Breast epithelium (tissue), 4 donors: ENCODE results near the gene BEND3. TPM values are rescaled to one million over a fixed set of nuclear protein-coding genes. Genes with fewer than 3 reads are reported as not detected.
"Not testable (repeated sequence)": the region's sequence is repeated elsewhere in the genome, so short reads cannot be mapped to it uniquely, and the experiment has no call there.

ENCODE experiments used
- DNase-seq, 2 donors: peaks; one replicate each; pipeline ENCODE4 v3.0.0-alpha.2; 2019; ENCODE audit warnings: low spot score in 2 of 2
- H3K27ac ChIP-seq, 2 donors: fragments of 200-600 bp; sonication (generic) in 1 of 2; one replicate each; pipeline ENCODE4 v1.5.1; 2016 to 2019; ENCODE audit warnings: mild to moderate bottlenecking in 1 of 2
- H3K27me3 ChIP-seq, 2 donors: fragments of 200-600 bp; sonication (generic) in 1 of 2; one replicate each; pipeline versions ENCODE4 v1.5.1 to v1.6.0; 2017 to 2019; ENCODE audit warnings: control low read depth in 1 of 2, mild to moderate bottlenecking in 1 of 2
- H3K36me3 ChIP-seq: fragments of 200-600 bp; one replicate; pipeline ENCODE4 v1.5.1; 2019
- H3K4me1 ChIP-seq, 2 donors: fragments of 200-600 bp; sonication (generic); one replicate each; pipeline ENCODE4 v1.5.1; 2016 to 2019; ENCODE audit warnings: control low read depth in 1 of 2
- H3K4me3 ChIP-seq, 3 donors: fragments of 200-600 bp; sonication (generic); 1 replicate in 2 of 3; 2 replicates in 1 of 3; pipeline ENCODE4 v1.5.1; 2016 to 2019; ENCODE audit warnings: mild to moderate bottlenecking in 3 of 3, moderate library complexity in 2 of 3
- H3K9me3 ChIP-seq, 2 donors: fragments of 200-600 bp; sonication (generic) in 1 of 2; one replicate each; pipeline ENCODE4 v1.5.1; 2016 to 2019; ENCODE audit warnings: control low read depth in 1 of 2
- CTCF ChIP-seq, 3 donors: fragments of 450-650 bp; IDR thresholded peaks; one replicate each; pipeline ENCODE4 v1.5.1; 2016 to 2017; ENCODE audit warnings: antibody characterized with exemption in 3 of 3, mild to moderate bottlenecking in 3 of 3, moderate library complexity in 3 of 3
- POLR2A ChIP-seq: fragments of 450-650 bp; IDR thresholded peaks from one replicate; pipeline ENCODE4 v1.6.1; 2016; ENCODE audit warnings: antibody characterized with exemption, mild to moderate bottlenecking, moderate library complexity
- POLR2AphosphoS5 ChIP-seq, 3 donors: sonication (generic); formaldehyde crosslinking; IDR thresholded peaks; one replicate each; pipeline ENCODE4 v1.6.1; 2017; ENCODE audit warnings: antibody characterized with exemption in 3 of 3
- intact Hi-C: fragments of 100-400 bp; cut with DNase I; formaldehyde crosslinking; loops from one replicate; pipeline ENCODE4 v1.15.1; 2023; ENCODE audit warnings: low total_unique reads
- total RNA-seq, 3 donors: library from RNA; depleted of rRNA; stranded (reverse); fragments of >200 nt; gene quantifications; one replicate each; pipeline ENCODE4 v1.1.0, GENCODE V29; 2016

Gene BEND3
- total RNA-seq, 3 donors from 2014 or later: 0.96 to 3.6 (median 2.5) TPM

DNA sequence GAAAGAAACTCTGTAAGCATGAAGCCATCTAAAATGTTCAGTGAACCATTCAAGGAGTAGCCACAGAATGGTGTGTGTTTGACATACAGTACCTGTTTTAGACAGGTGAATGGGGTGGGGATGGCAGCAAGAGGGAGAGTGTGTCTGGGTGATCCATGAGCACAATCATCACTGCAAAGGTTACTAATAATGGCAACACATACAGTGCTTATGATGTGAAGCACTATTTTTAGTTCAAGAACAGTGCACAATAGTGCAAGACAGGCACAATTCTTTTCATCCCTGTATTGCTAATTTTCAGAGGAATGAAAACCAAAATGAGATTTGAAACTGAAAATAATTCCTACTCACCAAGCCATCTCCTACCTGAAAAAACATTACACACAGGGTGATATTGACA lies 14.1 kb downstream of the BEND3 start:
- TF ChIP-seq POLR2AphosphoS5 (IDR thresholded peaks at IDR 0.05): no peak
- intact Hi-C loops: no loop called here
- Histone ChIP-seq H3K27ac (no peak overlapping the region), H3K27me3 (no peaks in the 10 kb centered on the region), H3K4me3 (no peak overlapping the region), H3K36me3 (no peaks in the 10 kb centered on the region), H3K9me3 (no peaks in the 10 kb centered on the region), H3K4me1 (no peaks in the 10 kb centered on the region)
- no peak for DNase-seq

DNA sequence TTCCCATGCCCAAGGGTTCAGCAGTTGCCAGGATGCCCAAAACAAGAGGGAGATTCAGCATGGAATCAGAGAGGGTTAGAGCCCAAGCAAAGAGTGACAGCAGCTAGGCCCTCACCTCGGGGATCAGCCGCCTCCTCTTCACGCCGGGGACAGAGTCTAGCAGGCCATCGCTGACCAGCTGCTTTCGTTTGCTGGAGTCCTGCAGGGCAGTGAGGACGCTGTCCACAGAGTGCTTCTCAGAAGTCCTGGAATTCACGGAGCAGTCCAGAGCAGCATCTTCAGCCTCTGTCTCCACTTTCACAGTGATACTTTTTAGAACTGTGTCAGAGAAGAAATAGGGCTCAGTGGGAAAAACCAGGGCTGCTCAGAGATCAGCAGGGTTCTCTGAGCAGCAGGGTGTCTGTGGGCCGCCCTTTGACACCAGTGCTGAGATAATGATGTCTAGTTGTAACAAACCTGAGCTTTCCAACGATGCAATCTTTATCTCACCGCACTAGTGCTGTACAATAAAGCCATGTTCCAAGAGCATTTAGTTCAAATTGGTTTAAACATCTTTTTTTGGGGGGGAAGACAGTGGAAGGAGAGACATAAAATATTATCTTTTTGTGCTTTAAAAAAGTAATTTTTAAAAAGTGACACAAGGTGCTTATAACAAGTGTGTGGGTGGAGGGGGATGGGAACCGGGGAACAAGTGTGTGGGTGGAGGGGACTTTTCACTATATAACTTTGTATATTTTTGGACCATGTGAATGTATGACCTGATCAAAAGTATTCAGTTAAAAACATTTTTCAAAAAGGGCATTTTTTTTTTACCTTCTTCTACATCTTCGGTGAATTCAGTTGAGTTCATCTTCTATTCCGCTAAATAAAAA lies 16.6 kb downstream of the BEND3 start:
- no peak for TF ChIP-seq CTCF (IDR thresholded peaks at IDR 0.05)
- TF ChIP-seq POLR2A: no peak
- TF ChIP-seq POLR2AphosphoS5 (IDR thresholded peaks at IDR 0.05): no peak
- no peaks in the 10 kb centered on the region for H3K9me3 ChIP-seq
- no peak for DNase-seq
- no peaks in the 10 kb centered on the region for H3K27me3 ChIP-seq
- no peaks in the 10 kb centered on the region for H3K4me1 ChIP-seq
- H3K36me3 ChIP-seq: no peaks in the 10 kb centered on the region
- intact Hi-C loops: no loop called here
- H3K27ac ChIP-seq: no peak overlapping the region
- no peak overlapping the region for H3K4me3 ChIP-seq

- H3K9me3 ChIP-seq, H3K27ac ChIP-seq, H3K27me3 ChIP-seq, H3K36me3 ChIP-seq, H3K4me3 ChIP-seq, H3K4me1 ChIP-seq, DNase-seq, intact Hi-C loops: not testable (repeated sequence)
These were observed 30.9 kb downstream of the BEND3 start for GRCh38 chr6:107084459-107084858.

DNA sequence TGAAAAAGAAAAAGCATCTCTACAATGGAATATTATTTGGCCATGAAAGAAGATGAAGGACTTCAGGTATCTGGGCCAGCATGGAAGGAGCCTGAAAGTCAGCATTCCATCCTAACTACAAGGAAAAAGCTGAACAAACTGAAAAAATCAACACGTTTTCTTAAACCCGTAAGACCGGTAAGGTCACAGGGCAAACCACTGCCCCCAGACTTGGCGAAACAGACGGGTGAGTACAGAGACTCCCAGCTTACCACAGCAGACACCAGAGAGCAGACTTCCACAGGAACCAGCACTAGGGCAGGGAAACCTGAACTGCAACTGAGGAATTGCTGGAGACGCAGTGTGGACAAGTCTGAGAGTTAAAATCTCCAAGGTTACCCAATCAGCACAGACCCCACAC lies 31.4 kb downstream of the BEND3 start:
- H3K36me3 ChIP-seq: no peaks in the 10 kb centered on the region
- TF ChIP-seq POLR2AphosphoS5 (IDR thresholded peaks at IDR 0.05) (no peak), CTCF (IDR thresholded peaks at IDR 0.05) (no peak), POLR2A (no peak)
- no peaks in the 10 kb centered on the region for H3K4me1 ChIP-seq
- no peak overlapping the region for H3K4me3 ChIP-seq
- intact Hi-C loops: no loop called here
- no peaks in the 10 kb centered on the region for H3K27me3 ChIP-seq
- H3K27ac ChIP-seq: no peak overlapping the region
- no peaks in the 10 kb centered on the region for H3K9me3 ChIP-seq
- no peak for DNase-seq

- Histone ChIP-seq H3K9me3 (no peaks in the 10 kb centered on the region), H3K36me3 (no peaks in the 10 kb centered on the region), H3K27ac (no peak overlapping the region), H3K4me3 (no peak overlapping the region), H3K27me3 (no peaks in the 10 kb centered on the region), H3K4me1 (no peaks in the 10 kb centered on the region)
- intact Hi-C loops: no loop called here
- no peak for DNase-seq
- TF ChIP-seq CTCF (IDR thresholded peaks at IDR 0.05) (no peak), POLR2A (no peak), POLR2AphosphoS5 (IDR thresholded peaks at IDR 0.05) (no peak)
These were observed 32.1 kb downstream of the BEND3 start for GRCh38 chr6:107083047-107083768.

DNA sequence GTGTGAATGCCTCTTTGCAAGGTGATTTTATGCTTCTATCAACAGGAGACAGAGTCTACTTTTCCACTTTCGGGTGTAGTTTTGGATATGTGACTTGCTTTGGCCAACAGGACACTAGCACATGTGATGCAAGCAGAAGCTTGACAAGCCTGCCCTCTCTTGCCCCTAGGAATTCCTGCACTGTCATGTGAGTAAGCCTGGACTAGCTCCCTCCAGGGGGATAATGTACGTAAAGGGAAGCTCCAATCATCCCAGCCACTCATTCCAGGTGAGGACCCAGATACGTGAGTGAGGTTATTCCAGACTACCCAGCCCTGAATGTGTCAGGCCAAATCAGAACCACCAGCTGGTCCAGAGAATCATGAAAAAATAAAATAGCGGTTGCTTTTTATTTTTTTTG lies 33.3 kb downstream of the BEND3 start:
- Histone ChIP-seq H3K27me3 (no peaks in the 10 kb centered on the region), H3K27ac (no peak overlapping the region), H3K36me3 (no peaks in the 10 kb centered on the region), H3K4me3 (no peak overlapping the region), H3K9me3 (no peaks in the 10 kb centered on the region), H3K4me1 (no peaks in the 10 kb centered on the region)
- intact Hi-C loops: no loop called here
- no peak for DNase-seq
- TF ChIP-seq POLR2A (no peak), CTCF (IDR thresholded peaks at IDR 0.05) (no peak), POLR2AphosphoS5 (IDR thresholded peaks at IDR 0.05) (no peak)
